Transverse colon (tissue), 4 donors: ENCODE measurements around the gene UGT3A1. TPM values are rescaled to one million over a fixed set of nuclear protein-coding genes. Genes with fewer than 3 reads are reported as not detected.

Experiments
- DNase-seq: peaks from one replicate; pipeline ENCODE4 v3.0.0-alpha.2; 2019
- H3K27ac ChIP-seq, 4 donors: fragments of 200-600 bp; sonication (generic); 2 replicates each; pipeline ENCODE4 v1.5.1; 2016 to 2018; ENCODE audit warnings: inconsistent platforms in 4 of 4
- H3K27me3 ChIP-seq: fragments of 200-600 bp; sonication (generic); 2 replicates; pipeline ENCODE4 v1.5.1; 2017; ENCODE audit warnings: inconsistent platforms
- H3K36me3 ChIP-seq, 4 donors: fragments of 200-600 bp; sonication (generic); 2 replicates each; pipeline ENCODE4 v1.5.1; 2017 to 2019; ENCODE audit warnings: inconsistent platforms in 4 of 4
- H3K4me1 ChIP-seq, 4 donors: fragments of 200-600 bp; sonication (generic); 2 replicates each; pipeline ENCODE4 v1.5.1; 2017 to 2020; ENCODE audit warnings: inconsistent platforms in 4 of 4
- H3K4me3 ChIP-seq, 4 donors: fragments of 200-600 bp; sonication (generic); 1 replicate in 1 of 4; 2 replicates in 3 of 4; pipeline versions ENCODE4 v1.5.1 to v1.6.1; 2017 to 2019; ENCODE audit warnings: inconsistent platforms in 4 of 4
- H3K9me3 ChIP-seq, 2 donors: fragments of 200-600 bp; sonication (generic); 2 replicates each; pipeline ENCODE4 v1.5.1; 2017 to 2019; ENCODE audit warnings: inconsistent platforms in 2 of 2
- EP300 ChIP-seq: sonication (generic); formaldehyde crosslinking; IDR thresholded peaks from one replicate; pipeline ENCODE4 v1.6.1; 2017; ENCODE audit warnings: antibody characterized with exemption, low read depth
- POLR2A ChIP-seq: fragments of 450-650 bp; IDR thresholded peaks from one replicate; pipeline ENCODE4 v1.6.1; 2016; ENCODE audit warnings: antibody characterized with exemption, mild to moderate bottlenecking, moderate library complexity
- POLR2AphosphoS5 ChIP-seq, 3 donors: sonication (generic); formaldehyde crosslinking; IDR thresholded peaks; one replicate each; pipeline ENCODE4 v1.6.1; 2016; ENCODE audit warnings: antibody characterized with exemption in 3 of 3
- WGBS, 2 donors: methylation state at CpG; one replicate each; pipeline ENCODE4 v1.1.5; 2018; ENCODE audit warnings: low coverage in 1 of 2; 5-methylcytosine and 5-hydroxymethylcytosine counted together
- in situ Hi-C, 4 donors: fragments of 200-750 bp; cut with MboI; loops; one replicate each; pipeline versions ENCODE4 v1.15.0 to v1.15.1; 2017; ENCODE audit warnings: low sequenced_read_pairs in 3 of 4, low pct_ligation_motif_present in 1 of 4, low pct_unique_long_range_greater_than_20kb in 1 of 4
- intact Hi-C: fragments of 100-400 bp; cut with DNase I; formaldehyde crosslinking; loops from one replicate; pipeline ENCODE4 v1.15.1; 2023; ENCODE audit warnings: low total_unique reads
- total RNA-seq, 4 donors: library from RNA; depleted of rRNA; stranded (reverse); fragments of >200 nt; gene quantifications; one replicate each; pipeline ENCODE4 v1.1.0, GENCODE V29; 2016
- TF ChIP-seq, protein P1 (sequence below), 5 experiments: fragments of 200-600 bp in 3 of 5; fragments of 450-650 bp in 2 of 5; sonication (generic) in 3 of 5; IDR thresholded peaks; 1 replicate in 2 of 5; 2 replicates in 3 of 5; pipeline ENCODE4 v1.5.1; 2016 to 2017; ENCODE audit warnings: antibody characterized with exemption in 5 of 5, inconsistent platforms in 3 of 5, mild to moderate bottlenecking in 2 of 5, moderate library complexity in 1 of 5

Gene UGT3A1
- total RNA-seq, 4 donors from 2014 or later, result not detected

DNA sequence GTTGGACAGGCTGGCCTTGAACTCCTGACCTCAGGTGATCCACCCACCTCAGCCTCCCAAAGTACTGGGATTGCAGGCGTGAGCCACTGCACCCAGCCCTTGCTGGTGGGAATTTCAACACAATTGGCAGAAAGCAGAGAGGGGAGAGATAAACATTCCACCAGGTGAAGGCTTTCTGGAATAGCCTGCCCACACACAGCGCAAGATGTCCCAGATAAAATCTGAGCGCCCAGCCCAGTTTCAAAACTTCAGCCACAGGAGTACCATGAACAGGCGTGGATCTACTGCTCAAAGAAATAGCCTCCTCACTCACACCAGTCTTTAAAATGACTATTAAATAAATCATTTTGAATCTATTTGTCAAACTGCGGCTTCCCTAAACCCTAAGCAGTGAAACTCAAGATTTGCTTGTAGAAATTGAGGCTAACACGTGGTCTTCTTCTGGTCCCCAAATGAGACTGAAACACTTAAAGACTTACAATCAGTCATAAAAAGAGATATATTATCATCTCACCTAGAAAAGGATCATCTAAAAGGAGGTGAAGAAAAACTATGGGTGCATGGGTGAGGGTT is 87.5 kb downstream of the UGT3A1 start:
- intact Hi-C loops (no loop called here), in situ Hi-C loops (loop anchor here in 2 of 4 donors (25.0 kb wide), 2 partner anchors 241 to 266 kb away; no protein-coding TSS in a partner anchor)
- WGBS, 2 donors, result 83 to 93% methylated on average over 5 to 6 of the region's 6 CpGs

DNA sequence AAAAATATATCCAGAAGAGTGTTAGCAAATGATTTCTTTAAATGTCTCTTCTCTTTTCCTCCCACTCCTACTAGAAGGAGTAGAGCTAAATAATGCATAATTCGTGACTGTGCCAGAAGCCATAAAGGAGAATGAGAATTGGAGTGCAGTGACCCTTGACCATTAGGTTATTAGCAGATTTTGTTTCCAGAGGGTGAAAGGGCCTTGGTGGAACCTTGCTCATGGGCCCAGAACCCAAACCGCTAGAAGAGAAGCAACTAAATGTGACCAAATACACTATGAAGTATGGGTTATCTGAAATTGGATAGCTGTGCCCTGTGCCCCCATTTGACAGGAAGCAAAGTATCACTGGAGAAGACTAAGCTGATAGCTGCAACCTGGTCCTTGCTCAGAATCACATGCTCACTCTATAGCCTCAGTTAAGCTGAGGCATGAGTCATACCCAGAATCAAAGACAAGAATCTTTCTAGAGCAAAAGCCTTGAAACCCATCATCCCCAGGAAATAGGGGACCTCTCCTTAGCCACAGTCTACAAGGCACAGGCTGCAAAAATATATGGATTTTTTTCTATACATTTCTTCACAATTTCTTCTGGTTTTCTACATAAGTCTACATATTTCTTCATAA is 89.0 kb downstream of the UGT3A1 start:
- Histone ChIP-seq H3K27me3 (no peaks in the 10 kb centered on the region), H3K9me3 (no peaks in the 10 kb centered on the region), H3K36me3 (no peaks in the 10 kb centered on the region), H3K27ac (no peak overlapping the region), H3K4me3 (no peak overlapping the region), H3K4me1 (no peaks in the 10 kb centered on the region)
- TF ChIP-seq, protein P1, sequence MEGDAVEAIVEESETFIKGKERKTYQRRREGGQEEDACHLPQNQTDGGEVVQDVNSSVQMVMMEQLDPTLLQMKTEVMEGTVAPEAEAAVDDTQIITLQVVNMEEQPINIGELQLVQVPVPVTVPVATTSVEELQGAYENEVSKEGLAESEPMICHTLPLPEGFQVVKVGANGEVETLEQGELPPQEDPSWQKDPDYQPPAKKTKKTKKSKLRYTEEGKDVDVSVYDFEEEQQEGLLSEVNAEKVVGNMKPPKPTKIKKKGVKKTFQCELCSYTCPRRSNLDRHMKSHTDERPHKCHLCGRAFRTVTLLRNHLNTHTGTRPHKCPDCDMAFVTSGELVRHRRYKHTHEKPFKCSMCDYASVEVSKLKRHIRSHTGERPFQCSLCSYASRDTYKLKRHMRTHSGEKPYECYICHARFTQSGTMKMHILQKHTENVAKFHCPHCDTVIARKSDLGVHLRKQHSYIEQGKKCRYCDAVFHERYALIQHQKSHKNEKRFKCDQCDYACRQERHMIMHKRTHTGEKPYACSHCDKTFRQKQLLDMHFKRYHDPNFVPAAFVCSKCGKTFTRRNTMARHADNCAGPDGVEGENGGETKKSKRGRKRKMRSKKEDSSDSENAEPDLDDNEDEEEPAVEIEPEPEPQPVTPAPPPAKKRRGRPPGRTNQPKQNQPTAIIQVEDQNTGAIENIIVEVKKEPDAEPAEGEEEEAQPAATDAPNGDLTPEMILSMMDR (IDR thresholded peaks at IDR 0.05), result no peak
- TF ChIP-seq EP300 (no peak), POLR2AphosphoS5 (IDR thresholded peaks at IDR 0.05) (no peak), POLR2A (no peak)
- 32 to 56% methylated on average over 2 of the region's 2 CpGs for WGBS, 2 donors
- DNase-seq, result no peak
- intact Hi-C loops (no loop called here), in situ Hi-C loops (loop anchor here in 2 of 4 donors (25.0 kb wide), 2 partner anchors 240 to 265 kb away; no protein-coding TSS in a partner anchor)

More for the DNA sequence above, 87.5 kb downstream of the UGT3A1 start:
- Histone ChIP-seq H3K4me3 (no peak overlapping the region), H3K36me3 (no peaks in the 10 kb centered on the region), H3K27me3 (no peaks in the 10 kb centered on the region), H3K27ac (no peak overlapping the region), H3K9me3 (no peaks in the 10 kb centered on the region), H3K4me1 (no peaks in the 10 kb centered on the region)
- TF ChIP-seq POLR2AphosphoS5 (IDR thresholded peaks at IDR 0.05), result no peak
- TF ChIP-seq, protein P1 (IDR thresholded peaks at IDR 0.05), result no peak
- TF ChIP-seq EP300, result no peak
- TF ChIP-seq POLR2A, result no peak
- no peak for DNase-seq

Other genes with a start within 250 kb of the UGT3A1 start
- gene IL7R, start 134.5 kb downstream of the UGT3A1 start, total RNA-seq, result 10 to 100 TPM in 2 of 4 donors, 1 to 10 TPM in 2; 3.2 to 54.8 (median 17.9) TPM
- gene CAPSL, start 52.8 kb downstream of the UGT3A1 start, total RNA-seq, result not detected
- under 1 TPM in 1 of 4 donors, not detected in 3; 0.48 TPM for gene UGT3A2, start 75.5 kb upstream of the UGT3A1 start, total RNA-seq
- 10 to 100 TPM in 2 of 4 donors, 1 to 10 TPM in 2; 5.8 to 18.3 (median 11.3) TPM for gene LMBRD2, start 160.5 kb upstream of the UGT3A1 start, total RNA-seq
- gene SKP2, start 160.7 kb upstream of the UGT3A1 start, total RNA-seq, result 10 to 100 TPM in 2 of 4 donors, 1 to 10 TPM in 2; 1.1 to 12.4 (median 8.6) TPM